Activated effector memory CD4-positive, alpha-beta T cell treated with anti-CD3 and anti-CD28 coated beads, Interleukin-2, amount 50 U/mL, for 16 hours (primary cell): ENCODE results near the gene ANKRD27.
"Not testable (repeated sequence)": the region's sequence is repeated elsewhere in the genome, so short reads cannot be mapped to it uniquely, and the experiment has no call there.

Experiments
- DNase-seq: peaks from one replicate; pipeline ENCODE4 v3.0.0-alpha.2; 2020

The ANKRD27 gene

DNA sequence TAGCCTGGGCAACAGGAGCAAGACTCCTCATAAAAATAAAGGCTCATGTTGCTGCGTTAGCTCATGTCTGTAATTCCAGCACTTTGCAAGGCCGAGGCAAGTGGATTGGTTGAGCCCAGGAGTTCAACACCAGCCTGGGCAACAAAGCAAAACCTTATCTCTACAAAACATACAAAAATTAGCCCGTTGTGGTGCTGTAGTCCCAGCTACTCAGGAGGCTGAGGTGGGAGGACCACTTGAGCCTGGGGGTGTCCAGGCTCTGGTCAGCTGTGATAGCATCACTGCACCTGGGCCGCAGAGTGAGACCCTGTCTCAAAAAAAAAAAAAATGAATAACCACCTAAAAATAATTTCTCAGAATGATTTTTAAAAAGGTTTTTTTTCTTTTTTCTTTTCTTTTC is 12.7 kb upstream of the ANKRD27 start:
- DNase-seq = no peak

DNA sequence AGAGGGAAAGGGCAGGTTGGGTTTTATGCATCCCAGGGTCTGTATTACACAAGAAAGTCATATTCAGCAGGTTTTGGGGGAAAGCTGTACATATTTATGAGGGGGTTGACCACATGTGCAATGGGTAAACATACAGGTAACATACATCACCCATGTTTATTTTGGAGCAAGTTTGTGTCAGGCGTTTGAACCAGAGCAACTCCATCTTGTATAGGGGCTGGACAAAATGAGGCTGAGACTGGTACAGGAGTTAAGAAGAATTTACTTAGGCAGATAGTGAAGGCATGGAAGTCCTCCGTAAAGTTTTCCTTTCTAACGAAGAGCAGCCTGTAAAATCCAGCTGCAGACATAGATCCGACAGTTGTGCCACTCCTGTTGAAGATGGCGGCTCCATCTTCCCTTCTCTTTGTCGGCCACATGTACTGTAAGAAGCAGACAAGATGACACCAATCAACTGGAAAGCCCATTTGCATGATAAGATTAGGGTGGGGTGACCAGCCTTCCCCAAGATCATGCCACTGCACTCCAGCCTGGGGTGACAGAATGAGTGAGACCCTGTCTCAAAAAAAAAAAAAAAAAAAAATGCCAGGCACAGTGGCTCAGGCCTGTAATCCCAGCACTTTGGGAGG is 12.0 kb upstream of the ANKRD27 start:
- no peak for DNase-seq

DNA sequence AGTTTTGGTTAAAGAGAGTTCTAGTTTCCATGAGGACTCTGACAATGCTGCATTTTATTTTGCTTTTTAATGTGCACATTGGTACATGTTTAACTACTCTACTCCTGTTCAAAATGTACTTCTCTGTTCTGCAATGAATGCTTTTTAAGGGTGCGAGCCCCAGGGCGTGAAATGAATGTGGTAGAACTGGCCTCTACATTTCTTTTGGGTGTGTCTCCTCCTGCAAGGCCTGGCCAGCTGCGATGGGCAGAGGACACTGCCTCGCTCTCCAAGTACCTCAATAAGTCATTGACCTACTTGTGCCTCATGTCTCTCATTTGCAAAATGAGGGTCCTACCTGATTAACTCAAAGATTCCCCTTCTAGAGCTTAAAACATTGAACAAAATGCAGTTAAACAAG is 7.3 kb upstream of the ANKRD27 start:
- no peak for DNase-seq

DNA sequence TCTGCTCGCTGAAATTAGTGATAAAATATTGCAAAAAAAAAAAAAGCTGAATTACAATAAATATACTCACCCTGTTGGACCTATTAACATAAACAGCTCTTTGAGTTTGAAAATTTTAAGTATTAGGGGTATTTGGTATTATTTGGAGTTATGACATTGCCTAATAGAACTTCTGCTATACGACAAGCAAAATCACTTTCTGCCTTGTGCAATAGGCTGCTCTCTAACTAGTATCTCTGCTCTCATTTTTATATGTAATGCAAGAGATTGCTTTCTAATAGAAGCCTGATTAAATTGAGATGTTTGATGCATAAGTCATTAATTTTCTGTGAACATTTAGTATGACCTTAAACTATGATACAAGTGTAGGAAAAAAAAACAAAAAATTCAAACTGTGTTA is 6.0 kb upstream of the ANKRD27 start:
- DNase-seq = no peak

DNA sequence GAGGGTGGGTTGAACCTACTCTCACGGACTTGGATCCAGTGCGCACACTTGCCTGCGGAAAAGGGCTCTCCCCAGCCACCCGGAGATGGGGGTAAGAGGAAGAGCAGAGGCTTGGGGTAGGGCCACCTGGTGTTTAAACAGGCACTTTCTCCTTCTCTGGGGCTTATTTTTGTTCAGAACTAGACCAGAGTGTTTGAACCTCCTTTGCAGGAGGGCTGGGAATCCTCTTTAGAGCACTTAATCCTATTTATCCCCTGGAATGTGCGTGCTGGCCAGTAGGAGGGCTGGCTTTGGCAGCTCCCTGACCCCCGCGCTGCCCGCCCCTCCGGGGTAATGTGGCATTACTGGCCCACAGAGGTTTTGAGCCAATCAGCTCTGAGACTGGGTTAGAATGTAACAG is 2.7 kb upstream of the ANKRD27 start:
- no peak for DNase-seq

DNA sequence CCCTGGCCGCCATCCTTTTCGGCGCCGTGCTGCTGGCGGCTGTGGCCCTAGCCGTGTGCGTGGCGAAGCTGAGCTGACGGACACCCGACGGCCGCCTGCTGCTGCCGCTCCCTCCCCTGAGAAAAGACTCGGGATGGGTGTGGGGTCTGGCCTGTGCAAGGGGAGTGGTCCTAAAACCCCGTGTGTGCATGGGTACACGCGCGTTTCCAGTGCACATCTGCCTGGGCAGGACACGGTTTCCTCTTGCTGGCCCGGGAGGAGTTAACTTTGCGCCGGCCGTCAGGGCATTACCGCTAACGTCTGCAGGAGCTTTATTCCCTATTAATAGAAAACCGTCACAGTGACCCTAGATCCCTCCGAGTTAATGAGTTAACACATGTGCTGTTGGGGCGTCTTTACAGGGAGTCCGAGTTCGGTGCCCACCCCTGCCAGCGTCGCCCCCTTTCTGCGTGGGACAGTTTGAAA is 1.9 kb upstream of the ANKRD27 start:
- DNase-seq = no peak

DNA sequence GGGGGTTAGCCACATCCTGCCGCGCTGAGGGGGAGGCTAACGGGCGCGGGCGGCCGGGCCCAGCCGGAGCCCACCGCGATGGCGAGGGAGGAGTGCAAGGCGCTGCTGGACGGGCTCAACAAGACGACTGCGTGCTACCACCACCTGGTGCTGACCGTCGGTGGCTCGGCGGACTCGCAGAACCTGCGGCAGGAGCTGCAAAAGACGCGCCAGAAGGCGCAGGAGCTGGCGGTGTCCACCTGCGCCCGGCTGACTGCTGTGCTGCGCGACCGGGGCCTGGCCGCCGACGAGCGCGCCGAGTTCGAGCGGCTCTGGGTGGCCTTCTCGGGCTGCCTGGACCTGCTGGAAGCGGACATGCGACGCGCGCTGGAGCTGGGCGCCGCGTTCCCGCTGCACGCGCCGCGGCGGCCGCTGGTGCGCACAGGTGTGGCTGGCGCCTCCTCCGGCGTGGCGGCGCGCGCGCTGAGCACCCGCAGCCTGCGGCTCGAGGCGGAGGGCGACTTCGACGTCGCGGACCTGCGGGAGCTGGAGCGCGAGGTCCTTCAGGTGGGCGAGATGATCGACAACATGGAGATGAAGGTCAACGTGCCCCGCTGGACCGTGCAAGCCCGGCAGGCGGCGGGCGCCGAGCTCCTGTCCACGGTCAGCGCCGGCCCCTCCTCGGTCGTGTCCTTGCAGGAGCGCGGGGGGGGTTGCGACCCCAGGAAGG is 1.4 kb upstream of the ANKRD27 start:
- DNase-seq = peak; percentile 71

DNA sequence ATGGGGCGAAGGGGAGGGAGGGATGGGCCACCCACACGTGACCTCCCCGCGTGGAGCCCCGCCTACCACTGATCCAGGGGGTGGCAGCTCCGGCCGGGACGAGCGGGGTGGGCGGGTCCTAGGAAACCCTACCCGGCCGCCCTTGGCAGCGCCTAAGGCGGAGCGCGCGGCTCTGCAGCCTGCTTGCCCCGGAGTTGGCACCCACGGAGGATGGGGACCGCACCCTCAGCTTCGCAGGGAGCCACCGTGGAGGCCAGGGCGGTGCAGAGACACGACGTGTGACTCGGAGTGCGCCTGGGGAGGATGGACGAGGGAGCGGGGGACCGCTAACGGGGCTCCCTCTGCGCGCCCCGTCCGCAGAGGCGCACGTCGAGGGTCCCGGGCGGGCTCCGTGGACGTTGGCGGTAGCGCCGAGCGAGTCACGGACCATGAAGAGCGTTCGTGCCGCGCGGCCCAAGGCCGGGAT is 773 bp upstream of the ANKRD27 start, which contains the start of gene RGS9BP:
Gene RGS9BP (plus strand): TSS at position 129 of the 466 bp plus-strand sequence. CDS start 416 bp downstream, outside the sequence.
- DNase-seq = peak; percentile 89

DNA sequence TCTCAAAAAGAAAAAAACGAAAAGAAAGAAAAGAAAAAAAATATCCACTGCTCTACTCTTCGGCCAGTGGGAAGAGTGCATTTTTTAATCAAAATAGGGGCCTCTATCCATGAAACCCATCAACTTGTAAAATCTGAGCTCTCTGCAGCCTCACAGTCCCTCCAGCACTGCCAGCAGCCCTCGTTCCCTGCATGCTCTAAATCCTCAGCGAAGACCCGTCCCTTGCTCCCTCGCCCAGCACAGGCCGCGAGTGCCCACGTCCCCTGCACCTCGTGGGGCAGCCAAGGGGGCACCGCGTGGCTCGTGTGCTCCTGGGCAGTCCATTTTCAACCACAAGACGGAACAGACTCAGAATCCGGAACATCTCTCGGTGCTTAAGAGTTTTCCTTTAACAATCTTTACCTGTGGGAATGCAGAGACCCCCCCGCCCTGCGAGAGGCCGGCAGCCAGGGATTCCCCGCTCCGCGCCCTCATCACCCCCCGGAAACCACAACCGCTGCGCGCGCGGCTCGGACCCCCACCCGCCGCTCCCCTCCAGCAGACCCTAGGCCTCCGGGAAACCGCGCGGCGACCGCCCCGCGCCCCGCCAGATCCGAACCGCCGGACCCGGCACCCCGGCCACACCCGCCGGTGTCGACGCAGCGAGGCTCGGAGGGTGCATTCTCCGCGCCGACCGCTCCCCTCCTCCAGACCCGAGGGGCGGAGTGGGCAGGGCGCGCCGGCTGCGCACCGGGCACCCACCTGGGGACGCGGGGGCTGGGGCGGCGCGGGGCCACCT is 638 bp downstream of the ANKRD27 start:
- no peak for DNase-seq

DNA sequence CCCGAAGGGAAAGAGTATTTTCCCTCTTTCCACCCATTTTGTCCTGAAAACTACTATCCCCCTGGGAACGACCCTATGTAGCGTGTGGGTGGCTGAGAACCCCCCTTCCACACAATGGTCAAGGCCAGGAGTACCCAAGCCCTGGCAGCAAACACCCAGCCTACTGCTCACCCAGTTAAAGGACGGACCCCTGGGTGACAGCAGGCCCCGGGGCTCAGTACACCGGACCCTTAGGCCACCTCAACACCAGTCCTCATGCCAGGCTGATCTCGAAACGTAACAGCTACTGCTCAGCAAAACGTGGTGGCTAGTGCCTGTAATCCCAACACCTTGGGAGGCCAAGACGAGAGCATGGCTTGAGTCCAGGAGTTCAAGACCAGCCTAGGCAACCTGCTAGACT is 1.4 kb downstream of the ANKRD27 start:
- DNase-seq = no peak

DNA sequence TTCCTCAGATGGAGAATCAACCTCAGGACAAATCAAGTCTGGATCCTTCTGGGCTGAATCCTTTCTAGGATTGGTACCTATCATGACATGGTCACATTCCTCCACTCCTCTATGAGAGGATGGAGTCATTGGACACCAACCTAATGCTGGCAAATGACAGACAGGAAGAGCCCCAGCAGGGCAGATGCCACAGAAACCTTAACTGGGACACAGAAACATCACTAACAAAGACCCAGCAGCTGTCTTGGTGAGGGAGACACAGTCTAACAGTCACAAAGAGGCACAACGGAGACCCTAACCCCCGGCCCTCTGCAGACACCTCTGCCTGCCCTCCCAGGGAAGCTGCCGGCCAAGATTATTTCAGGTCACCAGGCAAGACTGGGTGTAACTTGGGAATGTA is 2.1 kb downstream of the ANKRD27 start:
- DNase-seq = no peak

DNA sequence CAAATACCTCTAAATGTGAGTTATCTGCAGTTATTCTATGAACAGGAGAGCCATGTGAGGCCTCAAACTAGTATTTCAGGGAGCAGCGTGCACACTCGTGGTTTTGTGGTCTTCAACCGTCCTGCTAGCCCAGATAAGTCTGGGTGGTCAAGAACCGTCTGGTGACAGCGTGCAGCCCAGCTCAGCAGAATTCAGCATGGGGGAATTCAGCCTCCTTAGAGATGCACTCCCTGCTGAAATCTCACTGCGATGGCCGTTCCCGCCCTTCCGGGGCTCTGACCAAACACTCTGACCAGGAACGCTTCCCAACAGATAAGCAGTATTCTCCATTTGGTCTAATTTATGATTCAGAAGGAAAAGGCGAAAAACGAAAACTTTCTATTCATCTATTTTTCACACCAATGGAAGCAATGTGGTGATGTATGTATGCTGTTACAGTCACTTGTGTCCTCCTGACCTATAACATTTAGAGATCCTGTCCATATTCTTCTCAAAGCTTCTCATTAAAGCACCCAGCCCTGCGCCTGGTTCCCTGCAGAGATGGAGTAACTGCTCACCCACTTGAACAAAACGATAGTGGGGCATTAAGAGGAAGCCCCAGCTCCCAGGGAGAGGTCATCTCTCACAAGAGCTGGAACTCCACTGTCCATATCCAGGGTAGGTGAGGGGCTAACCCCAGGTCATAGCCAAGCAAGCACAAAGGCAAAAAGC is 2.9 kb downstream of the ANKRD27 start:
- no peak for DNase-seq

DNA sequence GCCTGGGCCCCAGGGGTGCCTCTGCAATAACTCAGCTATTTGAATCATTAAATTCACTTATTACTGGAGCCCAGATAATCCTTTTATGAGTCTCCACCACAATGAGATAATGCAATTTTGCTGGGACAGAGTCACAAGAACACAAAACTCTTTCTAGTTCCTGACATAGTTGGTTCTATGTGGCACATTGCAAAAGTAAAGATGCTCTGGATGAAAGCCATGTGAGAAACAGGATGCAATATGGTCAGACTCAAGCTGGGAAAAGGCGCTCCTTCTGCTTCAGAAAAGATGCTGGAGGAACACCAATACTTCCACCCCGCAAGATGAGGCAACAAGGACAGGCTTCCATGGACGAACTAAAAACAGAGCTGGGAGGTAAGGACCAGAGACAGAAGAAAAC is 5.7 kb downstream of the ANKRD27 start:
- DNase-seq = no peak

DNA sequence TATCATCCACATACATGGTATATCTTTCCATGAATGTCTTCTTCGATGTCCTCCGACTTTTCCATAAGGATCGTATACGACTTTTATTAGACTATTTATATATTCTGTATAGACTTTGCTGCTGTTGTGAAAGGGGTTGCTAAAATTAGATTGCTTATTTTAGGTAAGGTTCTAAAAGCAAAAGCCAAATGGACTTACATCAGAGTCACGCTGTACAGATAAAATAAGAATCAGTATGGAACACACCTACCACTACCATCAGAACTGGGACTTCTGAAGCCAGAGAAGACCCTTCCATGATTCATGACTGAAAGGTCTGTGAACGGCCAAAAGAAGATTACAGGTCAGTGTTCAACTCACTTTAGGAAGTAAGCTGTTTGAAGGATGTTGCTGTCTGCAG is 8.9 kb downstream of the ANKRD27 start:
- no peak for DNase-seq

DNA sequence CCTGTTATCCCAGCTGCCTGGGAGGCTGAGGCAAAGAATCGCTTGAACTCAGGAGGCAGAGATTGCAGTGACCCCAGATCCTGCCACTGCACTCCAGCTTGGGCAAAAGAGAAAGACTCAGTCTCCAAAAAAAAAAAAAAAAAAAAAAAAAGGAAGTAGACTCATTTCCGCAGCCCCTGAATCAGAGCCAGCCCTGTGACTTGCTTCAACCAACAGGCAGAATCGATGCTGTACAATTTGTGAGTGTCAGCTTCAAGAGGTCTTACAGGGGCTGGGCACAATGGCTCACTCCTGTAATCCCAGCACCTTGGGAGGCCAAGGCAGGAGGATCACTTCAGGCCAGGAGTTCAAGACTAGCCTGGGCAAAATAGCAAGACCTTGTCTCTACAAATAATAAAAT is 12.8 kb downstream of the ANKRD27 start:
- no peak for DNase-seq

DNA sequence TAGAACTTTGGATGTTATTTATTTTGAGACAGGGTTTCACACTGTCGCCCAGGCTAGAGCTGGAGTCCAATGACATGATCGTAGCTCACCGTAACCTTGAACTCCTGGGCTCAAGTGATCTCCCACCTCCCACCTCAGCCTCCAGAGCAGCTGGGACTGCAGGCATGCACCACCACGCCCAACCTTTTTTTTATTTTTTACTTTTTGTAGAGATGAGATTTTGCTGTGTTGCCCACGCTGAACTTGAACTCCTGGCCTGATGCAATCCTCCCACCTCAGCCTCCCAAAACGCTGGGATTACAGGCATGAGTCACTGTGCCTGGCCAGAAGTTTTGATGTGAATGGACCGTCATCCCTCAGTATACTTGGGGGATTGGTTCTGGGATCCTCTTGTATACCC is 13.7 kb downstream of the ANKRD27 start:
- DNase-seq = no peak

DNA sequence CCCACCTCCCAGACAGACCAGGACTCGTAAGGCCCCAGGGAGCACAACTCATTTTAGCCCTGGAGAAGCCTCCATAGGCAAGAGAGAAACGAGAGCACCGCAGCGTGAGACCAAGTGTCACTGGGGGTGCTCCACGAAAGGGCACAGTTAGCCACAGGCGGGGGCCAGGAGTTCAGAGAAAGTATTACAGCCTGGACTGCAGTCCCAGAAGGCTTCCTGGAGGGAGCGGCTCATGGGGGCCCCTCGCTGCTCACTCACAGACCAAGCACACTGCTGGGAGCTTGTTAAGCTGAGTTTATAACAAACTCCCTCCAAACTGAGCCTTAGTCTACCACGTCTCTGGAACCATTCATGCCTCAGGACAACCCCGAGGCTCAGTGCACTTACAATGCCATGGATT is 16.5 kb downstream of the ANKRD27 start:
- no peak for DNase-seq

DNA sequence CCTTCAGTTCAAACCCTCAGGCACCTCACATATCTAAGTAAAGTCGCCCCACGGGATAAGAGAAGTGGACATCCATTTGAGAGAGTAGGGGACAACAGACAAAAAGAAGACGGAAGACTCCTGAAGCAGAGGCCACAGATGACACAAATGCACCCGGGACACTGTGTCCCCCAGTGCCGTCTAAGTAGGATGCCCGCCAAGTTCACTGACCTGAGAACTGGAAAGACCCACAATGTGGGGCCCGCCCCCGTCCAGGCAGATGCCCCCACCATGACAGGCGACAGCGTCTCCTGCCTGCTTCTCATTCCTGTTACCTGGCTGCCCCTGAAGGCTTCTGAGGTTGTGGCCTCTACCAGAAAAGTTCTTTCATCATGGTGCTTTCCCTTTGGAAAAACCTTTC is 16.9 kb downstream of the ANKRD27 start:
- no peak for DNase-seq

DNA sequence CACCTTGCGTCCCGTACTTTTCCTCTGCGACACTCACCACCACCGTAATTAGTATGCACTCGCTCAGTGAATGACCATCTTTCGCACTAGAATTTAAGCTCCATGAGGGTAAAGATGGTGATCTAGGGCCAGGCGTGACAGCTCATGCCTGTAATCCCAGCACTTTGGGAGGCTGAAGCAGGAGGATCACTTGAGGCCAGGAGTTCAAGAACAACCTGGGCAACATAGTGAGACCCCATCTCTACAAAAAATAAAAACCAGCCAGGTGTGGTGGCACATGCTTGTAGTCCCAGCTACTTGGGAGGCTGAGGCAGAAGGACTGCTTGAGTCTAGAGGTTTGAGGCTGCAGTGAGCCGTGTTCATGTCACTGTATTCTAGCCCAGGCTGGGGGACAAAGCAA is 18.6 kb downstream of the ANKRD27 start:
- not testable (repeated sequence) for DNase-seq

DNA sequence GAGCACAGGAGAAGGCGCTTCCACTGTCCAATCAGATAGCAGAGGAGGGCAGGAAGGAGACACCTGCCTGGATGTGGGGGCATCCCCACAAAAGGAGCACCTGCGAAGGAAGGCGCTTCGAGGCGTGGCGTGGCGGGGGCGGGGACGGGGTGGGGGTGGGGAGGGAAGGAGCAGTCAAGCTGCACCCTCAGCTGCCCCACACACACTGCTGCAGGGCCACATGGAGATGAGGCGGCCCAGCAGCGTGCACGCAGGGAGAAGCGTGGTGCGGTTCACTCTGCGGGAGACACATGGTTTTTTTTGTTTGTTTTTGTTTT is 21.4 kb downstream of the ANKRD27 start:
- no peak for DNase-seq

DNA sequence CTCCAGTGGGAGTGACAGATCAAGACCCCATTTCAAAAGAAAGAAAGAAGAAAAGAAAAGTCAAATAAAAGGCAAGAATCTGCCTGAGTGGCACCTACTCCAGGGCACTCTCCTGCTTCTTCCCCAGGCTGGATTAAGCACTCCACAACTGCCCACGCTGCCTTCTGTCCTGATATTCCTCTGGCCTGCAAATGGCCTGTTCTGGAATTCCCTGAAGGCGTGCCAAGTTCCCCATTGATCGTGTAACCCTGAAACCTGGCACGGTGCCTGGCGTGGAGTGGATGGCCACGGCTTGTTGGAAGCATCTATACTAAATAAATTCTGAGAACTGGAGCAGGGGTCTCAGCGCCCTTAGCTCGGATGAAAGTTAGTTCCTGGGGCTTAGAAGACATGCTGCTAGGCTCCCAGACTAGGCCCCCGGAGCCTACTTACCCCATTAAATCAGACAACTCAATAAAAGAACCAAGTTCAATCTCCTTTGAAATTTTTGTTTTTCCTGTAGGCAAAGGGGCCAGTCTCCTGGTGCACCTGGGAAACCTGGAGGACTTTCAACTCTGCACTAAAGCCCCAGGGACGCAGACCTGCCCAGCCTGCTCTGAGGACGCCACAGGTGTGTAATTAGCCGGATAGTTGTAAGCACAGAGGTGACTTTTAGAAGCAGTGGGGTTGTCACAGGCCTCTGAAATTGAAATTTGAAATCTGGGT is 21.9 kb downstream of the ANKRD27 start:
- no peak for DNase-seq

DNA sequence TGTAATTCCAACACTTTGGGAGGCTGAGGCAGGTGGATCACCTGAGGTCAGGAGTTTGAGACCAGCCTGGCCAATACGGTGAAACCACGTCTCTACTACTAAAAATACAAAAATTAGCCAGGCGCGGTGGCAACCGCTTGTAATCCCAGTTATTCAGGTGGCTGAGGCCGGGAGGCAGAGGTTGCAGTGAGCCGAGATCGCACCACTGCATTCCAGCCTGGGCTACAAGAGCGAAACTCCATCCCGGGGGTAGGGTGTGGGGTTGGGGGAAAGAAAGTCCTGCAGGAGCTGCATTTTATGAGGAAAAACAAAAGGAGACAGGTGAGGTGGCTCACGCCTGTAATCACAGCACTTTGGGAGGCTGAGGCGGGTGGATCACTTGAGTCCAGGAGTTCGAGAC is 22.6 kb downstream of the ANKRD27 start:
- not testable (repeated sequence) for DNase-seq

DNA sequence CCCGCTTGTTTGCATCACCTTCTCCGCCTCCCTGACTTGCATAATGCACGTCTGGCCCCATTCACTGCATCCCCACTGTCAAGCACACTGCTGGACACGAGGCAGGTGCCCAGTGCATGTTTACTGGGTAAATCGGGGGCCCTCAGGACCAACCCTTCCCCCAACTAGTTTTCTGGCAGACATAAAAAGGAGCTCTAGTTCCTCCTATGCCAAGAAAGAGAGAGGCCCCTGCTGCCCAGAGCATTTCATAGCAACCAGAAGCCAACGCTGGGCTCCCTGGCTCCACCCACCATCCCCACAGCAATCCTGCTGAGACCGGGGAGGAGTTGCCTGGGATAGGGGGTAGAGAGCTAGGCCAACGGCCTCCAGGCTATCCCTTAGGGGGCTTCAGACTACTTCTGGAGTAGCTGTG is 23.2 kb downstream of the ANKRD27 start:
- DNase-seq = no peak
